ENCODE data around the gene LIMA1.

LIMA1 gene

DNA sequence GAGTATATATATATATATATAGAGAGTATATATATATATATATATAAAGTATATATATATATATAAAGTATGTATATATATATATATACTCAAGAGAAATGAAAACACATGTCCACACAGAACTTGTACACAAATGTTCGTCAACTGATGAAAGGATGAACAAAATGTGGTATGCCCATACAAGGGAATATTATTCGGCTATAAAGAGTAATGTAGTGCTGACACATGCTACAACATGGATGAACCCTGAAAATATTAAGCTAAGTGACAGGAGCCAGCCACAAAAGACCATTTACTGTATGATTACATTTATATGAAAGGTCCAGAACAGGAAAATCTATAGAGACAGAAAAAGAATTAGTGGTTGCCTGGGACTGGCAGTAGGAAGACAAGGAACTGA, 19.5 kb downstream of the LIMA1 start:
- DNase-seq (ENCODE audit: low spot score) = no peak
- TF ChIP-seq, protein P1, sequence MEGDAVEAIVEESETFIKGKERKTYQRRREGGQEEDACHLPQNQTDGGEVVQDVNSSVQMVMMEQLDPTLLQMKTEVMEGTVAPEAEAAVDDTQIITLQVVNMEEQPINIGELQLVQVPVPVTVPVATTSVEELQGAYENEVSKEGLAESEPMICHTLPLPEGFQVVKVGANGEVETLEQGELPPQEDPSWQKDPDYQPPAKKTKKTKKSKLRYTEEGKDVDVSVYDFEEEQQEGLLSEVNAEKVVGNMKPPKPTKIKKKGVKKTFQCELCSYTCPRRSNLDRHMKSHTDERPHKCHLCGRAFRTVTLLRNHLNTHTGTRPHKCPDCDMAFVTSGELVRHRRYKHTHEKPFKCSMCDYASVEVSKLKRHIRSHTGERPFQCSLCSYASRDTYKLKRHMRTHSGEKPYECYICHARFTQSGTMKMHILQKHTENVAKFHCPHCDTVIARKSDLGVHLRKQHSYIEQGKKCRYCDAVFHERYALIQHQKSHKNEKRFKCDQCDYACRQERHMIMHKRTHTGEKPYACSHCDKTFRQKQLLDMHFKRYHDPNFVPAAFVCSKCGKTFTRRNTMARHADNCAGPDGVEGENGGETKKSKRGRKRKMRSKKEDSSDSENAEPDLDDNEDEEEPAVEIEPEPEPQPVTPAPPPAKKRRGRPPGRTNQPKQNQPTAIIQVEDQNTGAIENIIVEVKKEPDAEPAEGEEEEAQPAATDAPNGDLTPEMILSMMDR (IDR thresholded peaks at IDR 0.05; ENCODE audit: extremely low read depth, missing control alignments) = no peak

DNA sequence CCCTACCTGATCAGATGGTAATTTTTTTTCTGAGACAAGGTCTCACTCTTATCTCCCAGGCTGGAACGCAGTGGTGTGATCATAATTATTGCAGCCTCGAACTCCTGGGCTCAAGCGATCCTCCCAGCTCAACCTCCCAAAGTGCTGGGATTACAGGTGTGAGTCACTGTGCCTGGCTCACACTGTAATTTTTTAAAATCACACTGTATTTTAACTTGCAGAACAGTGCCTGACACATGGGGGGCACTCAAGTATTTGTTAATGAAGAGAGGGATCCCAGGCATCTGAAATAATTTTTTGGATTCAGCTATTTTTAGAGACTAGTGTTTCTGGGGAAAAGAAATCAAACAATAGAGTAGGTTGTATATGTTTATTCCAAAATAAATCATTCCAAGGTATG, 21.7 kb downstream of the LIMA1 start:
- DNase-seq (ENCODE audit: low spot score) = no peak
- TF ChIP-seq, protein P1 (IDR thresholded peaks at IDR 0.05; ENCODE audit: extremely low read depth, missing control alignments) = no peak

DNA sequence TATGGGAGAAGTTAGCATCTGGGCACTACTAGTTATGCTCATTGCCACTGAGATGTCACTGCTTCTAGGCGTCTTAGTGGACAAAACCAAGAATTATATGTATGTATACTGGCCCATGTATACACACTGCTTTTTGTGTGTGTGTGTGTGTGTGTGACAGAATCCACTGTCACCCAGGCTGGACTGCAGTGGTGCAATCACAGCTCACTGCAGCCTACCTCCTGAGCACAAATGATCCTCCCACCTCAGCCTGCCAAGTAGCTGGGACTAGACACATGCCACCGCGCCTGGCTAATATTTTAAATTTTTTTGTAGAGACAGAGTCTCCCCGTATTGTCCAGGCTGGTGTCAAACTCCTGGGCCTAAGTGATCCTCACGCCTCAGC, 25.2 kb downstream of the LIMA1 start:
- no peak for DNase-seq (ENCODE audit: low spot score)
- TF ChIP-seq, protein P1 (IDR thresholded peaks at IDR 0.05; ENCODE audit: extremely low read depth, missing control alignments) = no peak

DNA sequence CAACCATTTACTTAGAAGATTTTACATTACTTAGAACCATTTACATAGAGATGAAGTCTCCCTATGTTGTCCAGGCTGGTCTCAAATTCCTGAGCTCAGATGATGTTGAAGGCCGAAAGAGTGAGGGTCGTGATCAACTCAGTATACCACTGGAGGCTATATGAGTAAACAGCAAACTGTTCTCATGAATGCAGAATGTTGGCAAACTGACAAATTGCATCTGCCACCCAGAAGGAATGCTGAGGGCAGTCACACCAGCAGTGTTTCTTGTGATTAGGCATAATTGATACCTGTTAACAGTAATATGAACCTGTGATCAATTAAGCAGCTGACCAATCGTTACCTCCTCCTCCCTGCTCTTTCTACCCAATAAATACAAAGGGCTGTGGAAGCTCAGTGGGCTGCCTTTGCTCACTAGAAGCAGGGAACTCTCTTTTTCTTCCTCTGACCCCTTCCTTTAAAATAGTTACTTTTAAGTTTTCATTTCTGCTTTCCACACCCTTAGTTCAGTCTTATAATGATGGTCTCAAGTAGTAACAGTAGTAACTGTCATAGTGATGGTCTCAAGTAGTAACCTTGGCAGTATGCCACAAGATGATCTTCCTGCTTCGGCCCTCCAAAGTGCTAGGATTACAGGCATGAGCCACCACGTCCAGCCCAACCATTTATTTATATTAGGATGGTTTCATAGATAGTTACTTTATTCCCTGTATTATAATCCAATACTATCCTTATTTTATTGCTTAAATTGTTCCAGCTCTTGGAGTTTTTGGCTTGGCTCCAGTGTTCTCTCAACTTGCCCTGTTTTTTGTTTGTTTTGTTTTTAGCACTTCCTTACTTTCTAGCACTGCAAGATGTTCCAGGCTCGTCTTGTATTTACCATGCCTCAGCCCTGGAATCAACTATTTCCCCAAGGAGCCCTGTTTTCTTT, 25.8 kb downstream of the LIMA1 start:
- TF ChIP-seq, protein P1 (IDR thresholded peaks at IDR 0.05; ENCODE audit: extremely low read depth, missing control alignments) = no peak
- DNase-seq (ENCODE audit: low spot score) = no peak

DNA sequence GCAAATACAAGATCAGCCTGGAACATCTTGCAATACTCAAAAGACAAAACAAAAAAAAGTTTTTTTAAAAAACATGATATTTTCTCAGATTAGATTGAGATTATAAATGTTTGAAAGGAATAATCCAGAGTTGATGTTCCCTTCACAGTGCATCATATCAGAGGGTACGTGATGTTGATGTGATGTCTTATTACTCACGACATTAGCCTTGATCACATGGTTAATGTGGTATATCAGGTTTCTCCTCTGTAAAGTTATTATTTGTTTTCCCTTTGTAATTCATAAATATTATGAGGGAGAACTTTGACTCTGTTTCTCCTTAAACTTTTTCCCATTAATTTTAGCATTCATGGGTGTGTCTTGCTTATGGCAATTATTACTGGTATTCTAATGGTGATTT, 26.6 kb downstream of the LIMA1 start:
- TF ChIP-seq, protein P1 (IDR thresholded peaks at IDR 0.05; ENCODE audit: extremely low read depth, missing control alignments) = no peak
- DNase-seq (ENCODE audit: low spot score) = no peak

DNA sequence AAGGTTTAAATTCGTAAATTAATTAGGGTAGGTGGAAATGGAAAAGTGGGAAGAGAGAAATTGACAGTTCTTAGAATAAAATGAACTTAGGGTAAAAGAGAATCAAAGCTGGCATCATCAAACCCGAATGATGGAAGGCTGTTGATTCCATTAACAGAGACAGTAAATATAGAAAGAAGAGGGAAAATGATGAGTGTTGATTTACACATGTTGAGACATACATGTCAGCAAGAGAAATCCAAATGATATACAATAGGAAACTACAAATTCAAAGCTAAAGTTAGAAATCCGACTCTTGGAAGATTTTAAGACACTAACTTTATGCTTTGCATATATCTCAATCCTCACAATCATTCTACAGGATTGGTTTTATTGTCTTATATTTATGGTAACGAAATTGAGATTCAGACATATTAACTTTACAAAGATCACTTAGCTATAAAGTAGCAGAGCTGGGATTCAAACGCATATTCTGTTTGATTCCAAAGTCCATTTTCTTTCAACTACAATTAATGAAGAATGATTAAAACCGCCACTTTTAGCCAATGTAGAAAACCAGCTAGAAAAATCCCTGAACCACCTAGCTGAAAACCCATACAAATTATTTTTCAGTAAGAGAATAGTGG, 30.2 kb downstream of the LIMA1 start:
- DNase-seq (ENCODE audit: low spot score) = no peak
- TF ChIP-seq, protein P1 (IDR thresholded peaks at IDR 0.05; ENCODE audit: extremely low read depth, missing control alignments) = no peak

DNA sequence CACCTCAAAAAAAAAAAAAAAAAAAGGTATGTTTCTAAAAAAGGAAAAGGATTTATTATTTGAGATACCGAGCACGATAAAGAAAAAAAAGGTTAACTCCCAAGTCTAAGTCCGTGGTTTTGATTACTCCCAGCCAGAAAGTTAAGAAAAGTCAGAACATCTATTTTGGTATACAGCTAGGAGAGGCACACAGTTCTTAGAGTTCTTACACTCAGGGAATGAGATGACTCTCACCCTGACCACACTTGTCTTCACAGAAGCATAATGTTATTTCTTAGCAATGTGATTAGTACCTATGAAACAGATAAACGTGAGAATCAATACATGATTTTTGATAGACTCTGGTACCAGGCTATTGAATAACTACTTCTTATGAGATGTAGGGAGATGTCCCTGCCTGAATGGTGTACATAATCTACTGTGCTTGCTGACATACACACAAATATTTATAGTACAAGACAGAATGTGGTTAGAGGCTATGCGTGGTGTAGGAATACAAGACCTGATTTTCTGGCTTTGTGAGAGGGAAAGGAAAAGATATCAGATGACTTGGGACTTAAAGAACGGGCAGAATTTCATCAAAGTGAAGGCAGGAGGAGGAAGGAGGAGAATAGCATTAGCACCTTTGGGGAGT, 31.6 kb downstream of the LIMA1 start:
- DNase-seq (ENCODE audit: low spot score) = no peak
- TF ChIP-seq, protein P1 (IDR thresholded peaks at IDR 0.05; ENCODE audit: extremely low read depth, missing control alignments) = no peak
